Aorta (tissue), 5 donors: ENCODE measurements around the gene ARPP21. TPM values are rescaled to one million over a fixed set of nuclear protein-coding genes. Genes with fewer than 3 reads are reported as not detected.

Experiments used
- ATAC-seq: fragments of 200-7000 bp; cut with Tn5 transposase; one replicate; pipeline ENCODE4 v1.9.1; 2022; ENCODE audit warnings: moderate library complexity; ENCODE audit not compliant: low FRiP score
- DNase-seq, 2 donors: peaks; one replicate each; pipeline ENCODE4 v3.0.0-alpha.2; 2020
- H3K27ac ChIP-seq, 2 donors: one replicate each; pipeline ENCODE4 v1.5.1; 2013; ENCODE audit warnings: low read length in 2 of 2, mild to moderate bottlenecking in 2 of 2, moderate library complexity in 2 of 2, control low read depth in 1 of 2, inconsistent platforms in 1 of 2, low read depth in 1 of 2
- H3K27me3 ChIP-seq, 2 donors: one replicate each; pipeline ENCODE4 v1.6.1; 2013; ENCODE audit warnings: control low read depth in 1 of 2, low read length in 1 of 2, mild to moderate bottlenecking in 1 of 2, moderate library complexity in 1 of 2; ENCODE audit not compliant: insufficient read depth in 2 of 2, control insufficient read depth in 1 of 2
- H3K36me3 ChIP-seq, 2 donors: one replicate each; pipeline ENCODE4 v1.6.1; 2013; ENCODE audit warnings: control low read depth in 1 of 2, low read length in 1 of 2, mild to moderate bottlenecking in 1 of 2; ENCODE audit not compliant: insufficient read depth in 2 of 2, control insufficient read depth in 1 of 2
- H3K4me1 ChIP-seq, 2 donors: one replicate each; pipeline ENCODE4 v1.6.1; 2013; ENCODE audit warnings: low read length in 2 of 2, control low read depth in 1 of 2, mild to moderate bottlenecking in 1 of 2, moderate library complexity in 1 of 2; ENCODE audit not compliant: insufficient read depth in 2 of 2, control insufficient read depth in 1 of 2
- H3K4me3 ChIP-seq, 2 donors: one replicate each; pipeline ENCODE4 v1.5.1; 2013; ENCODE audit warnings: low read length in 2 of 2, control low read depth in 1 of 2, mild to moderate bottlenecking in 1 of 2
- H3K9me3 ChIP-seq: one replicate; pipeline ENCODE4 v1.6.1; 2013; ENCODE audit warnings: mild to moderate bottlenecking, low read length; ENCODE audit not compliant: control insufficient read depth
- WGBS, 2 donors: extraction: QIAGEN DNeasy Blood & Tissue Kit; methylation state at CpG; one replicate each; pipeline ENCODE4 v1.1.7; 2013; 5-methylcytosine and 5-hydroxymethylcytosine counted together
- intact Hi-C, 2 donors: fragments of 100-400 bp; cut with DNase I; formaldehyde crosslinking; loops; one replicate each; pipeline versions ENCODE4 v1.14.2 to v1.15.0; 2022
- polyA plus RNA-seq, 2 donors: library from polyadenylated mRNA; stranded (reverse); fragments of 200-250 nt; gene quantifications; one replicate each; pipeline ENCODE4 v1.2.3, GENCODE V29; 2013
- total RNA-seq, 2 donors: library from RNA; stranded (reverse); fragmentation: NEBNext Ultra II Directional; extraction: Animal tissue kit (Norgen Biotek cat#: 25700); gene quantifications; one replicate each; pipeline ENCODE4 v1.2.1, GENCODE V29; 2021
- donor health status: healthy with polysubstance abuse.
- donor health status: Bipolar disorder and iron deficiency.
- donor health status: DM: no; HTN: no; CAD: no.
- donor health status: DM: no; HTN: no; CAD: no.
- donor health status: DM: yes; HTN: yes; CAD: no.

Gene ARPP21
- total and polyA plus RNA-seq, 4 donors: 1.8 to 9.5 (median 4.9) TPM

GRCh38 chr3:35638980-35639253 lies 408 bp upstream of the ARPP21 start:
- no peak for ATAC-seq
- no peaks in the 10 kb centered on the region for H3K36me3 ChIP-seq
- peak overlapping the region in 1 of 2 donors; percentile 29 for H3K4me3 ChIP-seq
- H3K9me3 ChIP-seq: no peaks in the 10 kb centered on the region
- WGBS, 2 donors: 14 to 19% methylated on average over 21 of the region's 21 CpGs
- intact Hi-C loops: no loop called here
- H3K4me1 ChIP-seq: no peaks in the 10 kb centered on the region
- peak in 1 of 2 donors; percentile 69 for DNase-seq
- H3K27me3 ChIP-seq: no peaks in the 10 kb centered on the region
- no peak overlapping the region for H3K27ac ChIP-seq

DNA sequence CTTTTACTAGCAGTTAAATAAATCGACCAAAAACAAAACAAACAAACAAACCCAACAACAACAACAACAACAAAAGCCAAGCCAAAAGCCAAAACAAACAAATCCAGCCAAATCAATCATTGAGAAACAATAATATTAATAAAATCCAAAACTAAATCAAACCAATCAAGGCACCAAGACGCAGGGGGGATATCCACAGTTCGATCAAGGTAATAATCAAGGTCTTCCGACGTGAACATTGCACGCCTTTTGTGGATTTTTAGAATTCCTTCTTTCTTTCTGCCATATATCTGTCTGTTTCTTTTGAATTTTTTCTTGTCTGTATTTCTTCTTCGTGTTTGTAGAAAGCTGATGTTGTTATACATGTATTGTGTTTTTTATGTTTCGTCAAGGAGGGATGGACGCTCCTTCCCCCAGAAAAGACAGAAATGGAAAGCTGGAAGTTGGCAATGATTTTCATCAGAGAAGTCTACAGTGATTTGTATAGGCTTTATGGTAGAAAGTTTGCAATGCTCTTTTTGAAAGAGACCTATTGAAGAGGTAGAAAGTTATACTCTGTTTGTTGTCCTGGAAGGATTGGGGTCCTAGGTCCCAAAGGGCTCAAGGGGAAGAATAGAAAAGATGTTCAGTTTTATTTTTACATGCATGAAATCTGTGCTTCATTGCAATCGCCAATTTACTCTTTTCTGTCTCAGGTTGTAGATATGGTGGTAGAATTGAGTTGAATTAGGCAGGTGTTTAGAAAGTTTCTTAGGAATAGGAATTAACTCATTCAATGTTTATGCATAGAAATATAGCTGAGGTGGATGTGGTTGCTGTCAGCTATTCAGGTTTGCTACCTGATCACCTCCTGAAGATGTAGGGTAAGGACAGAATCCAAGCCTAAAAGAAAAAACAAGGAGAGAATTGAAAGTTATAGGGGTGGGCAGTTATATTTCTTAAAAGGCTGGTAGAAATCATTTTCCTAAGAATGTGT lies 1.2 kb downstream of the ARPP21 start:
- Histone ChIP-seq H3K27ac (no peak overlapping the region), H3K9me3 (no peaks in the 10 kb centered on the region), H3K4me3 (peak overlapping the region; percentile 29), H3K4me1 (no peaks in the 10 kb centered on the region), H3K27me3 (no peaks in the 10 kb centered on the region), H3K36me3 (no peaks in the 10 kb centered on the region)
- DNase-seq: no peak
- 70% methylated on average over 10 of the region's 10 CpGs for WGBS, 2 donors
- intact Hi-C loops: no loop called here
- no peak for ATAC-seq

DNA sequence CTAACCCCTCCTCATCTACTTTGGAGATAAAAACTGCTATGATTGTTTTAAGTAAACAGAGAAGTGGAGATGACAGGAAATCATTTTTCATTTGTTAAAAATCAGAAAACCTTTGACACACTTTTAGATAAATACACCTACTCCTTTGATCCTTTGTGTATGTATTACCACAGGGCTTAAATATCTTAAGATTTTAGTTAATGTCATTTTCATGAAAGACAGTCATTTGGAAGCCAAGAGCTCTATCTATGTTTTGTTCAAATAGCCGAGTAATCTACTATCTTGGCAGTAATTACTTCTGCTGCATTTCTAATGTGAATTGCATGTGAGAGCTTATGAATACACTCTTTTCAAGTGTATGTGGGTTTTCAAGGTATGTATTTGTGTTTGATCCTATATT lies 2.0 kb downstream of the ARPP21 start:
- no peaks in the 10 kb centered on the region for H3K9me3 ChIP-seq
- no peaks in the 10 kb centered on the region for H3K36me3 ChIP-seq
- peak overlapping the region in 1 of 2 donors; percentile 13 for H3K4me3 ChIP-seq
- DNase-seq: no peak
- ATAC-seq: no peak
- no peaks in the 10 kb centered on the region for H3K27me3 ChIP-seq
- WGBS, 2 donors: 68 to 69% methylated on average over 1 of the region's 1 CpG
- intact Hi-C loops: no loop called here
- H3K27ac ChIP-seq: no peak overlapping the region
- H3K4me1 ChIP-seq: no peaks in the 10 kb centered on the region

DNA sequence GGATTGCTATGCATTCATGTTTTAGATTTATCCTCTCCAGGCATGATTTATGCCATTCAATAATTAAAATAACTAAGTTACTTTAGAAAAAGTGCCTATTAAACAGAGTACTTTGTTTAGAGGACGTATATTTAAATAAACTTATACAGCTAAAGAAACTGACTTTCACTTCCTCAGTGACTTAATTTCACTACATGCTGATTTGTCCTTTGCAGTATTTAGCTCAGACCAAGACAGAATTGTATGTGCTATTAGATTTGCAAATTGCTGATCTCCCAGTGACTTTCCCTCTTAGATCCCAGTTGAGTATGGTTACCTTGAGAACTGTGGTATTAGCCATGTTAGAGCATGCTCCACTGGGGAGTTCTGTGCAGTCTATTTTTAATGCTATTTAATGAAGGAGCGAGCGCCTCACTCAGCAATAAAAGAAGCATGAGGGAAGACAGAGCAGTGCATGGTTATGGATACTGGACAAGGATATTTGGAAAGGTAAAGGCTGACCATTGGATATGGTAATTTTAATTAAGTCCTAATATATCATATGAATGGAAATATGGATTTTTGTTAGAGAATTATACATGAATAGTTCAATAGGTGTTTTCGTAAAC lies 2.7 kb downstream of the ARPP21 start:
- Histone ChIP-seq H3K36me3 (no peaks in the 10 kb centered on the region), H3K27ac (no peak overlapping the region), H3K4me1 (no peaks in the 10 kb centered on the region), H3K27me3 (no peaks in the 10 kb centered on the region), H3K9me3 (no peaks in the 10 kb centered on the region), H3K4me3 (no peak overlapping the region)
- DNase-seq: no peak
- intact Hi-C loops: no loop called here
- 87 to 90% methylated on average over 4 of the region's 4 CpGs for WGBS, 2 donors
- ATAC-seq: no peak

DNA sequence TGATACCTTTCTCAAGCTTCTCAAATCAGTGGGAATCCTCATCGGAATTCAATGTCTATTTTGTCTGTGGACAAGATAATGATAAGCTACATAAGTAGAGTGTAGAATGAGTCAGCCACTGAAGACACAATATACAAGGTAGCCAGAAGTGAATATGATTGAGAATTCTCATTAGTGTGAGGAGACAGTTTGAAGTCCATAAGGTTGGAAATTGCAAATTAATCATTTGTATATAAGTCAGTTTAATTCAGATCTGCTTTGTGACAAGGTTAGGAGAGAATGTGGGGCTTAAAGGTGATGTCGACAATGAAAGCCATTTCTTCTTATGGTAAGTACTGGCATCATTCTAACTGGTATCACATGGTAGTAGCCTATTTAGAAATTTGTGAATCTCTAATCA lies 4.2 kb downstream of the ARPP21 start:
- WGBS, 2 donors: 90 to 94% methylated on average over 2 of the region's 2 CpGs
- Histone ChIP-seq H3K9me3 (no peaks in the 10 kb centered on the region), H3K4me1 (no peaks in the 10 kb centered on the region), H3K27me3 (no peaks in the 10 kb centered on the region), H3K4me3 (no peak overlapping the region), H3K27ac (no peak overlapping the region), H3K36me3 (no peaks in the 10 kb centered on the region)
- DNase-seq: no peak
- intact Hi-C loops: no loop called here
- no peak for ATAC-seq

- no peak overlapping the region for H3K27ac ChIP-seq
- no peaks in the 10 kb centered on the region for H3K27me3 ChIP-seq
- no peak overlapping the region for H3K4me3 ChIP-seq
- H3K4me1 ChIP-seq: no peaks in the 10 kb centered on the region
- no peaks in the 10 kb centered on the region for H3K36me3 ChIP-seq
- no peaks in the 10 kb centered on the region for H3K9me3 ChIP-seq
- ATAC-seq (no peak), DNase-seq (no peak)
- 96 to 97% methylated on average over 2 of the region's 2 CpGs for WGBS, 2 donors
- intact Hi-C loops: no loop called here
Measured at GRCh38 chr3:35644451-35644850, 5.1 kb downstream of the ARPP21 start.

GRCh38 chr3:35645189-35645588 lies 5.9 kb downstream of the ARPP21 start:
- Histone ChIP-seq H3K9me3 (no peaks in the 10 kb centered on the region), H3K27me3 (no peaks in the 10 kb centered on the region), H3K4me3 (no peak overlapping the region), H3K27ac (no peak overlapping the region), H3K4me1 (no peaks in the 10 kb centered on the region), H3K36me3 (no peaks in the 10 kb centered on the region)
- 94 to 95% methylated on average over 2 of the region's 2 CpGs for WGBS, 2 donors
- ATAC-seq (no peak), DNase-seq (no peak)
- intact Hi-C loops: no loop called here

- 91% methylated on average over 4 of the region's 4 CpGs for WGBS, 2 donors
- DNase-seq: no peak
- no peak overlapping the region for H3K4me3 ChIP-seq
- no peaks in the 10 kb centered on the region for H3K27me3 ChIP-seq
- no peaks in the 10 kb centered on the region for H3K4me1 ChIP-seq
- no peaks in the 10 kb centered on the region for H3K36me3 ChIP-seq
- no peak overlapping the region for H3K27ac ChIP-seq
- ATAC-seq: no peak
- no peaks in the 10 kb centered on the region for H3K9me3 ChIP-seq
- intact Hi-C loops: no loop called here
Measured at GRCh38 chr3:35646081-35646480, 6.8 kb downstream of the ARPP21 start.

- Histone ChIP-seq H3K4me1 (peaks cover 0 to 2% of the 10 kb centered on the region in 2 donors), H3K27ac (no peak overlapping the region), H3K36me3 (no peaks in the 10 kb centered on the region), H3K9me3 (no peaks in the 10 kb centered on the region), H3K27me3 (no peaks in the 10 kb centered on the region), H3K4me3 (no peak overlapping the region)
- WGBS, 2 donors: 95 to 97% methylated on average over 4 of the region's 4 CpGs
- intact Hi-C loops: no loop called here
- ATAC-seq (no peak), DNase-seq (no peak)
Measured at GRCh38 chr3:35647461-35647860, 8.1 kb downstream of the ARPP21 start.
